ENCODE results near the gene CEBPE. TPM values are rescaled to one million over a fixed set of nuclear protein-coding genes. Genes with fewer than 3 reads are reported as not detected.
A peak's percentile ranks its signal among the peaks of the same experiment; 100 is the strongest.

Gene CEBPE
- total RNA-seq, 2 donors from 2014 or later: not detected

GRCh38 chr14:23123419-23123818 is 4.4 kb upstream of the CEBPE start:
- Histone ChIP-seq H3K27ac (peak overlapping the region; percentile 11 to 26 (median 20)), H3K4me1 (peaks cover 9% of the 10 kb centered on the region), H3K4me3 (no peak overlapping the region), H3K9me3 (no peaks in the 10 kb centered on the region), H3K36me3 (replicated peaks in 1 of 2; ENCODE audit: insufficient read depth in 1 of 2, low read depth in 2 of 2) (no peaks in the 10 kb centered on the region), H3K27me3 (no peaks in the 10 kb centered on the region)
- no peak for TF ChIP-seq POLR2A (IDR thresholded peaks at IDR 0.05)
- TF ChIP-seq, protein P1, sequence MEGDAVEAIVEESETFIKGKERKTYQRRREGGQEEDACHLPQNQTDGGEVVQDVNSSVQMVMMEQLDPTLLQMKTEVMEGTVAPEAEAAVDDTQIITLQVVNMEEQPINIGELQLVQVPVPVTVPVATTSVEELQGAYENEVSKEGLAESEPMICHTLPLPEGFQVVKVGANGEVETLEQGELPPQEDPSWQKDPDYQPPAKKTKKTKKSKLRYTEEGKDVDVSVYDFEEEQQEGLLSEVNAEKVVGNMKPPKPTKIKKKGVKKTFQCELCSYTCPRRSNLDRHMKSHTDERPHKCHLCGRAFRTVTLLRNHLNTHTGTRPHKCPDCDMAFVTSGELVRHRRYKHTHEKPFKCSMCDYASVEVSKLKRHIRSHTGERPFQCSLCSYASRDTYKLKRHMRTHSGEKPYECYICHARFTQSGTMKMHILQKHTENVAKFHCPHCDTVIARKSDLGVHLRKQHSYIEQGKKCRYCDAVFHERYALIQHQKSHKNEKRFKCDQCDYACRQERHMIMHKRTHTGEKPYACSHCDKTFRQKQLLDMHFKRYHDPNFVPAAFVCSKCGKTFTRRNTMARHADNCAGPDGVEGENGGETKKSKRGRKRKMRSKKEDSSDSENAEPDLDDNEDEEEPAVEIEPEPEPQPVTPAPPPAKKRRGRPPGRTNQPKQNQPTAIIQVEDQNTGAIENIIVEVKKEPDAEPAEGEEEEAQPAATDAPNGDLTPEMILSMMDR (IDR thresholded peaks at IDR 0.05): no peak
- 23 to 25% methylated on average over 5 to 8 of the region's 8 CpGs for WGBS, 2 donors
- DNase-seq (peak; percentile 82 to 92 (median 86)), ATAC-seq (peak; percentile 55)
- intact Hi-C loops (cut with DNase I): no loop called here

GRCh38 chr14:23122086-23122485 is 3.0 kb upstream of the CEBPE start:
- TF ChIP-seq, protein P1 (IDR thresholded peaks at IDR 0.05): no peak
- WGBS, 2 donors: 82 to 92% methylated on average over 5 to 6 of the region's 6 CpGs
- no peak overlapping the region for H3K4me3 ChIP-seq
- intact Hi-C loops (cut with DNase I): no loop called here
- DNase-seq (no peak), ATAC-seq (no peak)
- H3K27ac ChIP-seq: no peak overlapping the region
- H3K9me3 ChIP-seq: no peaks in the 10 kb centered on the region
- H3K36me3 ChIP-seq (replicated peaks in 1 of 2; ENCODE audit: insufficient read depth in 1 of 2, low read depth in 2 of 2): no peaks in the 10 kb centered on the region
- peaks cover 9% of the 10 kb centered on the region for H3K4me1 ChIP-seq
- H3K27me3 ChIP-seq: no peaks in the 10 kb centered on the region

DNA sequence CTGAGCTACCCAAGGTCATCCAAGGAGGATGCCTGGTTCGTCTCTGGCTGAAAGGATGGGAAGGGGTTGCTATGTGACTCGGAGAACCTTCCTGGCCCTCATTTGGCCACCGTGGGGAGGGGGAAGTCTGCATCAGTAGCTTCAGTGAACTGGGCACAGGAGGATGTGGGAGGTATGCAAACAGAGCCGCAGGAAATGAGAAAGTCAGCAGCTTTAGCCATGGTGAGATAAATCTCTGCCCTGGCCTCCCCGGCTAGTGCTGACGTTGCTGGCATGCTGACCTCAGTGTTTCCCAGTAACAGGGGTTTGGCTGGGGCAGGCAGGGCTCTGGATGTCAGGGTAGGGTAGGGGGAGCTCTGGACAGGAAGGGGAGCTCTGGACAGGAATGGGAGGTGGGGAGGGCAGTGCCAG is 2.3 kb upstream of the CEBPE start:
- ATAC-seq: peak; percentile 14
- peak in 1 of 3 donors; percentile 25 for TF ChIP-seq POLR2A (IDR thresholded peaks at IDR 0.05)
- TF ChIP-seq, protein P1 (IDR thresholded peaks at IDR 0.05): no peak

DNA sequence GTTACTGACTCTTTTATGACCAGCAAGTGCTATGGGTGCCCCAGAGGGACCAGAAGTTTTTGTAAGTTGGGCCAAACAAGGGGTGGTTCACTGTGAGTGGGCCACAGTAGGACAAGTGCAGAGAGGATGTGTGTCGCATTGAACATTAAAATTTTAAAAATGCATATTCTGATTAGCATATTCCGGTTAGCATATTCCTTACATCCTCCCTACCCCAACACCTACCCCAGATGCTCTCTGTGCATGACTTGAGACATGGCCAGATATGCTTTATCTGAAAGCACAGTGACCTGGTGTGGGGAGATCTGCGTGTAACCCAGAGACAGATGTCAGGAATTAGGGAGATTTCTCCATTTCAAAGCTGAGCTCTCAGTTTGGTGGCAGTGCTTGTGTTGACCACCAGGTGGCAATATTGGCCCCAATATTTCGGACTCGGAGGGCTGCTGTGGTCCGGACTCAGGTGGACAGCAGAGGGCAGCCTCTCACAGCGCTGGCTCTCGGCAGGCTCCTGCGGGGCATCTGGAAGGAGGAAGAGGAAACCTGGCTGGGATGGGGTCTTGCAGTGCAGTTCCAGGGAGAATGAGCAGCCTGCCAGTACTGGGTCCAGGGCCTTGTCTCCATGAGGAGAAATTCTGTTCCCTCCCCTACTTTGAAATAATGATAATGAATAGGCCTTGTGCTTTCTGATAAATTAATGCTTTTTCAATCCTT is 1.6 kb upstream of the CEBPE start:
- intact Hi-C loops (cut with DNase I): no loop called here
- peak; percentile 92 to 94 (median 93) for DNase-seq
- Histone ChIP-seq H3K9me3 (no peaks in the 10 kb centered on the region), H3K36me3 (replicated peaks in 1 of 2; ENCODE audit: insufficient read depth in 1 of 2, low read depth in 2 of 2) (no peaks in the 10 kb centered on the region), H3K27ac (peak overlapping the region in 1 of 4 donors; percentile 20), H3K4me3 (no peak overlapping the region), H3K4me1 (peaks cover 9% of the 10 kb centered on the region), H3K27me3 (no peaks in the 10 kb centered on the region)
- peak; percentile 91 for ATAC-seq
- 14 to 30% methylated on average over 5 to 9 of the region's 9 CpGs for WGBS, 2 donors
- no peak for TF ChIP-seq POLR2A (IDR thresholded peaks at IDR 0.05)
- TF ChIP-seq, protein P1 (IDR thresholded peaks at IDR 0.05): peak; percentile 99 to 100 (median 100)

More for the DNA sequence above, 2.3 kb upstream of the CEBPE start:
- Histone ChIP-seq H3K4me3 (no peak overlapping the region), H3K27ac (peak overlapping the region in 1 of 4 donors; percentile 20), H3K27me3 (no peaks in the 10 kb centered on the region), H3K9me3 (no peaks in the 10 kb centered on the region), H3K4me1 (peaks cover 9% of the 10 kb centered on the region), H3K36me3 (replicated peaks in 1 of 2; ENCODE audit: insufficient read depth in 1 of 2, low read depth in 2 of 2) (no peaks in the 10 kb centered on the region)
- intact Hi-C loops (cut with DNase I): no loop called here
- peak; percentile 25 to 68 (median 56) for DNase-seq
- 11 to 25% methylated on average over 6 of the region's 6 CpGs for WGBS, 2 donors

Measured in body of pancreas (tissue), 4 donors.